ENCODE measurements around the gene SLC16A1. TPM values are rescaled to one million over a fixed set of nuclear protein-coding genes. Genes with fewer than 3 reads are reported as not detected.
A peak's percentile ranks its signal among the peaks of the same experiment; 100 is the strongest.

SLC16A1 gene
- total and polyA plus RNA-seq, 2 donors (not counting 3 experiments of a cell fraction or from before 2014, with no cell fraction given) = 148 to 188 TPM

DNA sequence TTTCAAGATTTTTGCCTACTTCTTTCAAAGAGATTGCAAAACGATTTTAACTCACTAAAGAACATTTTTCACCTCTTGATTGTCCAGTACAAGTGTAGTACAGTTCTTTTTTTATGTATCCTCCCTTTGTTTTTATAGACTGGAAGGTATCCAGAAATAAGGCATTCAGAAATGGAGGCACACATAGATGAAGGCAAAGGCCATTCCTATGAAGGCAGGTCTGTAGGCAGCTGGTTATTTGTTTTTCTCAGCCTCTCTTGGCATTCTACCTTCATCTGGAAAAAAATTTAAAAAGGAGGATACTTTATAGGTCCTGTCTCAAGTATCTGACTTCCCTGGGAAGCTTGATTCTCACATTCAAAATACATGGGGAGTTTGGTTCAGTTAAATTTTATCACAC is 18.6 kb upstream of the SLC16A1 start:
- ChIA-PET CTCF (interaction anchor here (1.0 kb wide), 1 partner anchor 20 kb away, joined by 3 read pairs; no protein-coding TSS in a partner anchor), POLR2A (no interaction called here)
- Histone ChIP-seq H2AFZ (ENCODE audit: low read depth, low read length) (no peak overlapping the region), H3K9me1 (replicated peaks; ENCODE audit: control insufficient read depth, extremely low read depth, insufficient read depth, low read length) (no peaks in the 10 kb centered on the region), H3K9me3 (replicated peaks; ENCODE audit: control insufficient read depth, insufficient read depth, low read length) (no peaks in the 10 kb centered on the region), H3K9ac (replicated peaks; ENCODE audit: extremely low read depth, insufficient read depth, low read length) (no peak overlapping the region), H3K27ac (ENCODE audit: insufficient read depth, low read depth, low read length) (no peak overlapping the region), H4K20me1 (replicated peaks; ENCODE audit: control insufficient read depth, extremely low read depth, insufficient read depth, low read length) (no peaks in the 10 kb centered on the region), H3K79me2 (ENCODE audit: control insufficient read depth, insufficient read depth, low read length) (no peaks in the 10 kb centered on the region), H3K4me3 (replicated peaks in 1 of 3; ENCODE audit: insufficient read depth in 1 of 3, low read depth in 1 of 3, low read length in 3 of 3) (no peak overlapping the region), H3K4me2 (ENCODE audit: insufficient read depth, low read length) (no peak overlapping the region), H3K36me3 (ENCODE audit: control insufficient read depth in 2 of 2, extremely low read depth in 1 of 2, insufficient read depth in 2 of 2, low read length in 2 of 2) (no peaks in the 10 kb centered on the region), H3K27me3 (ENCODE audit: control insufficient read depth in 2 of 2, insufficient read depth in 2 of 2, low read length in 2 of 2) (no peaks in the 10 kb centered on the region), H3K4me1 (ENCODE audit: control insufficient read depth, extremely low read depth, insufficient read depth, low read length) (no peaks in the 10 kb centered on the region)
- intact Hi-C loops (cut with micrococcal nuclease) = no loop called here
- dilution Hi-C loops (cut with MboI; ENCODE audit: extremely low pct_ligation_motif_present, low sequenced_read_pairs) = no loop called here
- no TSS peak for BruUV-seq (replicated peaks)
- FAIRE-seq (no peak), DNase-seq (ENCODE audit: low read depth, low spot score) (peak; percentile 62)
- no peak for TF ChIP-seq POLR2A (IDR thresholded peaks at IDR 0.05; ENCODE audit: low read depth, low read length)
- TF ChIP-seq MYC (IDR thresholded peaks at IDR 0.05; ENCODE audit: low read depth, low read length) = no peak
- TF ChIP-seq FOS (IDR thresholded peaks at IDR 0.05; ENCODE audit: borderline replicate concordance, insufficient read depth, low read length) = no peak
- no peak for TF ChIP-seq JUN (IDR thresholded peaks at IDR 0.05; ENCODE audit: borderline replicate concordance, insufficient read depth, insufficient read length, low read depth)
- TF ChIP-seq, protein P1, sequence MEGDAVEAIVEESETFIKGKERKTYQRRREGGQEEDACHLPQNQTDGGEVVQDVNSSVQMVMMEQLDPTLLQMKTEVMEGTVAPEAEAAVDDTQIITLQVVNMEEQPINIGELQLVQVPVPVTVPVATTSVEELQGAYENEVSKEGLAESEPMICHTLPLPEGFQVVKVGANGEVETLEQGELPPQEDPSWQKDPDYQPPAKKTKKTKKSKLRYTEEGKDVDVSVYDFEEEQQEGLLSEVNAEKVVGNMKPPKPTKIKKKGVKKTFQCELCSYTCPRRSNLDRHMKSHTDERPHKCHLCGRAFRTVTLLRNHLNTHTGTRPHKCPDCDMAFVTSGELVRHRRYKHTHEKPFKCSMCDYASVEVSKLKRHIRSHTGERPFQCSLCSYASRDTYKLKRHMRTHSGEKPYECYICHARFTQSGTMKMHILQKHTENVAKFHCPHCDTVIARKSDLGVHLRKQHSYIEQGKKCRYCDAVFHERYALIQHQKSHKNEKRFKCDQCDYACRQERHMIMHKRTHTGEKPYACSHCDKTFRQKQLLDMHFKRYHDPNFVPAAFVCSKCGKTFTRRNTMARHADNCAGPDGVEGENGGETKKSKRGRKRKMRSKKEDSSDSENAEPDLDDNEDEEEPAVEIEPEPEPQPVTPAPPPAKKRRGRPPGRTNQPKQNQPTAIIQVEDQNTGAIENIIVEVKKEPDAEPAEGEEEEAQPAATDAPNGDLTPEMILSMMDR (IDR thresholded peaks at IDR 0.05; ENCODE audit: extremely low read depth in 1 of 2, insufficient read depth in 1 of 2, low read depth in 1 of 2, low read length in 2 of 2) = no peak
- no peak for TF ChIP-seq GATA2 (IDR thresholded peaks at IDR 0.05; ENCODE audit: insufficient read depth, insufficient read length, low read depth, low read length)
- no peak for TF ChIP-seq MAX (IDR thresholded peaks at IDR 0.05; ENCODE audit: insufficient read depth, insufficient read length)
- no peak for TF ChIP-seq EZH2 (IDR thresholded peaks at IDR 0.05; ENCODE audit: borderline replicate concordance, low read depth, low read length, severe bottlenecking)
- no peak for TF ChIP-seq POLR2AphosphoS5 (IDR thresholded peaks at IDR 0.05; ENCODE audit: insufficient read depth, low read depth, low read length)

Measured in endothelial cell of umbilical vein (primary cell).